GM18508 (cell line): Measurements from ENCODE around the gene MILR1.
"Not testable (repeated sequence)": the region's sequence is repeated elsewhere in the genome, so short reads cannot be mapped to it uniquely, and the experiment has no call there.

Experiments used
- ATAC-seq: cut with Tn5 transposase; IDR thresholded peaks from one replicate; pipeline ENCODE4 v1.9.1; 2021; ENCODE audit warnings: moderate number of reproducible peaks; ENCODE audit not compliant: insufficient read depth, unreplicated experiment

The MILR1 gene

GRCh38 chr17:64448665-64449512 is at the start of gene MILR1:
TSS of gene MILR1 (plus strand) at chr17:64449115. CDS start at chr17:64449169, 54 bp downstream.
- no peak for ATAC-seq

GRCh38 chr17:64399767-64400156 is 49.2 kb upstream of the MILR1 start:
- ATAC-seq = no peak

- ATAC-seq = no peak
Observed at GRCh38 chr17:64400642-64401041, 48.3 kb upstream of the MILR1 start.

- ATAC-seq = no peak
Observed at GRCh38 chr17:64401244-64401860, 47.6 kb upstream of the MILR1 start.

- no peak for ATAC-seq
Observed at GRCh38 chr17:64401941-64402340, 47.0 kb upstream of the MILR1 start.

GRCh38 chr17:64402469-64402868 is 46.4 kb upstream of the MILR1 start:
- no peak for ATAC-seq

- ATAC-seq = no peak
Observed at GRCh38 chr17:64403881-64404460, 44.9 kb upstream of the MILR1 start.

- ATAC-seq = no peak
Observed at GRCh38 chr17:64406321-64407200, 42.4 kb upstream of the MILR1 start.

GRCh38 chr17:64410750-64411490 is 38.0 kb upstream of the MILR1 start:
- no peak for ATAC-seq

- ATAC-seq = no peak
Observed at GRCh38 chr17:64411999-64412771, 36.7 kb upstream of the MILR1 start.

GRCh38 chr17:64412944-64413381 is 36.0 kb upstream of the MILR1 start:
- ATAC-seq = no peak

GRCh38 chr17:64413513-64413912 is 35.4 kb upstream of the MILR1 start:
- ATAC-seq = peak; percentile 48

GRCh38 chr17:64418506-64419339 is 30.2 kb upstream of the MILR1 start:
- no peak for ATAC-seq

- ATAC-seq = no peak
Observed at GRCh38 chr17:64420143-64420670, 28.7 kb upstream of the MILR1 start.

GRCh38 chr17:64422121-64422520 is 26.8 kb upstream of the MILR1 start:
- not testable (repeated sequence) for ATAC-seq

GRCh38 chr17:64423881-64424280 is 25.0 kb upstream of the MILR1 start:
- ATAC-seq = no peak

GRCh38 chr17:64424324-64424849 is 24.5 kb upstream of the MILR1 start:
- ATAC-seq = no peak

GRCh38 chr17:64425191-64425590 is 23.7 kb upstream of the MILR1 start:
- no peak for ATAC-seq
